Keratinocyte (primary cell): Measurements from ENCODE around the gene ARMC9. TPM values are rescaled to one million over a fixed set of nuclear protein-coding genes. Genes with fewer than 3 reads are reported as not detected.

Source experiments
- DNase-seq: peaks from one replicate; pipeline ENCODE4 v3.0.0-alpha.2; 2011; ENCODE audit warnings: low read depth, missing footprints, low spot score
- FAIRE-seq: peaks from 2 replicates; lab custom pipeline; 2011; peaks lifted over from hg19 to GRCh38; lab: Jason Lieb, UNC
- H2AFZ ChIP-seq: 2 replicates; pipeline ENCODE4 v1.6.0; 2012; ENCODE audit warnings: low read length, control low read depth, inconsistent platforms; ENCODE audit not compliant: control insufficient read depth
- H3K27ac ChIP-seq: 2 replicates; pipeline ENCODE4 v1.5.1; 2011; ENCODE audit warnings: low read length; ENCODE audit not compliant: control insufficient read depth, insufficient read depth
- H3K27me3 ChIP-seq: 3 replicates; pipeline ENCODE4 v1.6.0; 2011; ENCODE audit warnings: low read length; ENCODE audit not compliant: control insufficient read depth, insufficient read depth; ENCODE audit errors: extremely low read depth
- H3K36me3 ChIP-seq, 2 experiments: 2 replicates in 1 of 2; 3 replicates in 1 of 2; pipeline ENCODE4 v1.5.1; 2011; ENCODE audit warnings: low read length in 2 of 2, mild to moderate bottlenecking in 1 of 2; ENCODE audit not compliant: control insufficient read depth in 2 of 2, insufficient read depth in 2 of 2; ENCODE audit errors: extremely low read depth in 1 of 2
- H3K4me1 ChIP-seq: 3 replicates; pipeline ENCODE4 v1.5.1; 2011; ENCODE audit warnings: low read length; ENCODE audit not compliant: control insufficient read depth, insufficient read depth; ENCODE audit errors: extremely low read depth
- H3K4me2 ChIP-seq: 3 replicates; pipeline ENCODE4 v1.6.0; 2011; ENCODE audit warnings: low read depth, low read length; ENCODE audit not compliant: control insufficient read depth, insufficient read depth; ENCODE audit errors: extremely low read depth
- H3K4me3 ChIP-seq, 3 experiments: fragments of 200-600 bp in 1 of 3; sonication (generic) in 1 of 3; 2 replicates in 2 of 3; 3 replicates in 1 of 3; pipeline ENCODE4 v1.5.1; 2011 to 2016; ENCODE audit warnings: low read length in 3 of 3, mild to moderate bottlenecking in 3 of 3, control low read depth in 2 of 3, inconsistent platforms in 1 of 3, low read depth in 1 of 3, mixed read lengths in 1 of 3, mixed run types in 1 of 3, moderate library complexity in 1 of 3; ENCODE audit not compliant: control insufficient read depth in 2 of 3, insufficient read depth in 2 of 3; ENCODE audit errors: extremely low read depth in 1 of 3
- H3K79me2 ChIP-seq: 2 replicates; pipeline ENCODE4 v1.6.0; 2012; ENCODE audit warnings: low read length; ENCODE audit not compliant: control insufficient read depth, insufficient read depth
- H3K9ac ChIP-seq: 3 replicates; pipeline ENCODE4 v1.6.0; 2011; ENCODE audit warnings: low read length; ENCODE audit not compliant: control insufficient read depth, insufficient read depth; ENCODE audit errors: extremely low read depth
- H3K9me1 ChIP-seq: 3 replicates; pipeline ENCODE4 v1.6.0; 2011; ENCODE audit warnings: low read length; ENCODE audit not compliant: control insufficient read depth, insufficient read depth; ENCODE audit errors: extremely low read depth
- H3K9me3 ChIP-seq: 2 replicates; pipeline ENCODE4 v1.5.1; 2012; ENCODE audit warnings: low read depth, low read length; ENCODE audit not compliant: control insufficient read depth
- H4K20me1 ChIP-seq: 3 replicates; pipeline ENCODE4 v1.6.0; 2011; ENCODE audit warnings: low read length; ENCODE audit not compliant: control insufficient read depth, insufficient read depth; ENCODE audit errors: extremely low read depth
- EZH2 ChIP-seq: IDR thresholded peaks from one replicate; pipeline ENCODE4 v1.6.1; 2012; ENCODE audit warnings: inconsistent platforms, mild to moderate bottlenecking, low read length, moderate library complexity
- dilution Hi-C: fragments of 300-500 bp; cut with MboI; formaldehyde crosslinking; loops from one replicate; pipeline ENCODE4 v1.7.0; 2020; ENCODE audit warnings: low sequenced_read_pairs; ENCODE audit not compliant: extremely low pct_ligation_motif_present
- polyA plus RNA-seq, 5 experiments: library from polyadenylated mRNA; depleted of rRNA in 3 of 5; stranded (reverse) in 3 of 5; stranded (forward) in 1 of 5; unstranded in 1 of 5; fragments of >200 nt; gene quantifications; 1 replicate in 1 of 5; 2 replicates in 3 of 5; 3 replicates in 1 of 5; pipeline versions ENCODE4 v1.2.1 to v1.2.3, GENCODE V29; 2011 to 2012; ENCODE audit warnings: missing spikeins in 2 of 5, low read depth in 1 of 5, low replicate concordance in 1 of 5
- TF ChIP-seq, protein P1 (sequence below), 3 experiments: IDR thresholded peaks in 1 of 3; conservative IDR thresholded peaks in 1 of 3; optimal IDR thresholded peaks in 1 of 3; 2 replicates in 2 of 3; 3 replicates in 1 of 3; pipeline versions ENCODE3 to v1.5.1; 2011; ENCODE audit warnings: low read length in 3 of 3, mild to moderate bottlenecking in 3 of 3, moderate library complexity in 2 of 3, control low read depth in 1 of 3, inconsistent platforms in 1 of 3; ENCODE audit not compliant: insufficient read depth in 2 of 3; ENCODE audit errors: extremely low read depth in 1 of 3

ARMC9 gene
- polyA plus RNA-seq, 1 donor (not counting 4 experiments of a cell fraction or from before 2014, with no cell fraction given), result 16.2 TPM

GRCh38 chr2:231341100-231341499 is 142.7 kb downstream of the ARMC9 start:
- dilution Hi-C loops, result no loop called here
- no peak for FAIRE-seq
- H4K20me1 ChIP-seq, result no peaks in the 10 kb centered on the region

GRCh38 chr2:231342061-231342711 is 143.8 kb downstream of the ARMC9 start:
- Histone ChIP-seq H3K9me3 (no peaks in the 10 kb centered on the region), H2AFZ (no peak overlapping the region), H4K20me1 (no peaks in the 10 kb centered on the region), H3K27ac (no peak overlapping the region), H3K27me3 (no peaks in the 10 kb centered on the region), H3K9me1 (no peaks in the 10 kb centered on the region), H3K4me1 (no peaks in the 10 kb centered on the region), H3K36me3 (no peaks in the 10 kb centered on the region), H3K79me2 (no peaks in the 10 kb centered on the region), H3K4me3 (no peak overlapping the region), H3K9ac (no peak overlapping the region), H3K4me2 (no peak overlapping the region)
- dilution Hi-C loops, result no loop called here
- TF ChIP-seq, protein P1, sequence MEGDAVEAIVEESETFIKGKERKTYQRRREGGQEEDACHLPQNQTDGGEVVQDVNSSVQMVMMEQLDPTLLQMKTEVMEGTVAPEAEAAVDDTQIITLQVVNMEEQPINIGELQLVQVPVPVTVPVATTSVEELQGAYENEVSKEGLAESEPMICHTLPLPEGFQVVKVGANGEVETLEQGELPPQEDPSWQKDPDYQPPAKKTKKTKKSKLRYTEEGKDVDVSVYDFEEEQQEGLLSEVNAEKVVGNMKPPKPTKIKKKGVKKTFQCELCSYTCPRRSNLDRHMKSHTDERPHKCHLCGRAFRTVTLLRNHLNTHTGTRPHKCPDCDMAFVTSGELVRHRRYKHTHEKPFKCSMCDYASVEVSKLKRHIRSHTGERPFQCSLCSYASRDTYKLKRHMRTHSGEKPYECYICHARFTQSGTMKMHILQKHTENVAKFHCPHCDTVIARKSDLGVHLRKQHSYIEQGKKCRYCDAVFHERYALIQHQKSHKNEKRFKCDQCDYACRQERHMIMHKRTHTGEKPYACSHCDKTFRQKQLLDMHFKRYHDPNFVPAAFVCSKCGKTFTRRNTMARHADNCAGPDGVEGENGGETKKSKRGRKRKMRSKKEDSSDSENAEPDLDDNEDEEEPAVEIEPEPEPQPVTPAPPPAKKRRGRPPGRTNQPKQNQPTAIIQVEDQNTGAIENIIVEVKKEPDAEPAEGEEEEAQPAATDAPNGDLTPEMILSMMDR (optimal IDR thresholded peaks at IDR 0.05 in 1 of 3, IDR thresholded peaks at IDR 0.05 in 1 of 3, conservative IDR thresholded peaks at IDR 0.05 in 1 of 3; ENCODE audit: extremely low read depth in 1 of 3, insufficient read depth in 2 of 3, low read length in 3 of 3), result no peak
- TF ChIP-seq EZH2, result no peak
- DNase-seq, result no peak
- no peak for FAIRE-seq

More at GRCh38 chr2:231341100-231341499, 142.7 kb downstream of the ARMC9 start:
- Histone ChIP-seq H3K9me3 (no peaks in the 10 kb centered on the region), H3K4me1 (no peaks in the 10 kb centered on the region), H2AFZ (no peak overlapping the region), H3K9me1 (no peaks in the 10 kb centered on the region), H3K36me3 (no peaks in the 10 kb centered on the region), H3K27me3 (no peaks in the 10 kb centered on the region), H3K27ac (no peak overlapping the region), H3K4me2 (no peak overlapping the region), H3K4me3 (no peak overlapping the region), H3K79me2 (no peaks in the 10 kb centered on the region), H3K9ac (no peak overlapping the region)
- TF ChIP-seq EZH2, result no peak
- TF ChIP-seq, protein P1 (optimal IDR thresholded peaks at IDR 0.05 in 1 of 3, IDR thresholded peaks at IDR 0.05 in 1 of 3, conservative IDR thresholded peaks at IDR 0.05 in 1 of 3; ENCODE audit: extremely low read depth in 1 of 3, insufficient read depth in 2 of 3, low read length in 3 of 3), result no peak
- no peak for DNase-seq
